ENCODE results near the gene GRK6.
"Not testable (repeated sequence)": the region's sequence is repeated elsewhere in the genome, so short reads cannot be mapped to it uniquely, and the experiment has no call there.

Gene GRK6

DNA sequence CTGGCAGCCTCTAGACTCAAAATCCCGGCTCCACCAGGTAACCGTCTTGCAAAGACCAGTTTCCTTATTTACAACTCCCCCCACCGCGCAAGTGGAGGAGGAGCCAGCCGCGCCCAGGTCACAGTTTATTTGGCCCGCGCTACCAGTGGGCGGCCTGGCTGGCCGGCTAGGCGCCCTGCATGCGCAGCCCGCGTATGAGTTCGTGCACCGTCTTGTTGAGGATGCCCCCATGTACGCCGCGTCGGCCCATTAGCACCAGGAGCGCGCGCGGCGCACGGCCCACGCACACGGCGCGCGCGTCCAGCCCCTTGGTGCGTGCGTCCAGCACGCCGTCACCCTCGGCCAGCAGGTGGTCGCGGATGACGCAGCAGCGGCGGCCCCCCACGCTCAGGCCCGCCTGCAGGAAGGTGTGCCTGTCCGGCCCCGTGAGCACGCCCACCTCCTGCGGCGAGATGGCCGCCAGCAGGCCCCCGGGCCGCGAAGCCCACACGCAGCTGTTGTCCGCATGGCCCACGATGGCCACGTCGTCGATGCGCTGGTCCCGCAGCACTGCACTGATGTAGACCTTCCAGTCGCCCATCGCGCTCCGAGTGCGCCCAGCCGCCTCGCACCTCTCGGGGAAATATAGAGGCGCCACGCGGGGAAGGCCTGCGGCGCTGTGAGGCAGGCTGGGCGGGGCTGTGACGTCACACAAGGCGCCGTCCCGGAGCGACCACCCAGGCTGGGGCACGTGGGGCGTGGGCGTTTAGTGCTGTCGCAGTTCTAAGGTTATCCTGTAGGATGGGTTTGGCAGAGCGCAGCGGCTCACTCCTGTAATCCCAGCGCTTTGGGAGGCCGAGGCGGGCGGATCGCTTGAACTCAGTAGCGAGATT is 26.2 kb upstream of the GRK6 start, which contains the start of gene PFN3:
PFN3 (minus strand) TSS at position 665 of the 872 bp plus-strand sequence; CDS start at position 580, 85 bp downstream.
- no peak for DNase-seq

DNA sequence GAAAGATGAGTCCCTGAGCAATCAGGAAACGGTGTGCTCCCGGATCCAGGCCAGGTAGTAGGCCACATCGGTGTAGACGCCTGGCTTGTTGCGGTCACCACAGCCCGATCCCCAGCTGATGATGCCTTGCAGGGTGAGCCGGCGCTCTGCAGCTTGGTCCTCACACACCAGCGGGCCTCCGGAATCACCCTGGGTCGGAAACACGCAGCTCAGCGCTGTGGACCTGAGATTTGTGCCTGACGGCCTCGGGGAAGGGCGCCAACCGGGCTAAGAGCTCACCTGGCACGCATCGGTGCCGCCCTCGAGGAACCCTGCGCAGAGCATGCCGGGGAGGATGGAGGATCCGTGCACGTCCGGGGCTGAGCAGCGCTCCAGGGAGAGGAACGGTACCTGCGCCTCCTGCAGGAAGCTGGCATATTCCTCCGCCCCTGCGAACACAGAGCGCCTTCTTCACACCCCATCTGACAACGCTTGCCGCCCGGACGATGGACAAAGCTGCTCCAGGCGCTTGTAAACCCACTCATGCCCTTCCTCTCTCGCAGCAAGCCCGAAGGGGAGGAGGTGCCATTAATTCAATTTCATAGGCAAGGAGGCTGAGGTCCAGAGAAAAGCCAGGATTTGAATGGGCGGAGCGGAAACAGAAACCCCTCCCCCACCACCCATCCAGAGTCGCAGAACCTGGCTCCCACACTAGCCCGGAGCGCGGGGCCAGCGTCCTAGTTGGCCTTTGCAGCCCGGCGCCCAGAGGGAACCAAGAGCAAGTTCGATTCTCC is 24.0 kb upstream of the GRK6 start:
- peak; percentile 80 to 90 (median 82) for DNase-seq

DNA sequence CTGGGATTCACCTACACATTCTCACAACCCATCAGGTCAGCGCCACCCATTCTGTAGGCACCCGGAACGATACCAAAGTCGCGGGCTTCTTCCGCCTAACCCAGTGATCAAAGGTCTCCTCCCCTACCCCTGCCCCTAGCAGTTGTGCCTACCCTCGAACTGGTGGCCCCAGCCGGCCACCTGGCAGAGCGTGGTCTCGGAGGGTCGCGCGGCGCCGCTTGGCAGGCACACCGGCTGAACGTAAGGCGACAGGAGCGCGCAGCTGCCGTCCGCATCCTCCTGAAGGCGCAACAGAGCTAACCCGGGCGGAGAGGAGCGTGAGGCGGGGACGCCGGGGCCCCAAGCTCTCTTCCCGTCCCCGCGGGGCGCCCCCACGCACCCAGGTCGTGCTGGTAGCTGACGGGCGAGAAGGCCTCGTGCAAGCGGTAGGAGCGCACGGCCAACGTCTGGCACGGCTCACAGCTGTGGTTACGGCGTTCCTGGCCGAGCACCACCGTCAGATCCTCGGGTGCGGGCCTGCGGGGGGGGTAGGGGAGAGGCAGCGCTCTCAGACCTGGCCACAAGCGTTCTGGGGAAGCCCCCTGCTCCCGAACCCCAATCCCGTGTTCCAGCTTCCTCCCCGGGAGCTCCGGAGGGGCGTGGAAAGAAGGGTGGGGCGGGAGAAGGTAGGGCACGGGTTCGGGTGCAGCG is 23.2 kb upstream of the GRK6 start:
- peak; percentile 29 to 68 (median 68) for DNase-seq

DNA sequence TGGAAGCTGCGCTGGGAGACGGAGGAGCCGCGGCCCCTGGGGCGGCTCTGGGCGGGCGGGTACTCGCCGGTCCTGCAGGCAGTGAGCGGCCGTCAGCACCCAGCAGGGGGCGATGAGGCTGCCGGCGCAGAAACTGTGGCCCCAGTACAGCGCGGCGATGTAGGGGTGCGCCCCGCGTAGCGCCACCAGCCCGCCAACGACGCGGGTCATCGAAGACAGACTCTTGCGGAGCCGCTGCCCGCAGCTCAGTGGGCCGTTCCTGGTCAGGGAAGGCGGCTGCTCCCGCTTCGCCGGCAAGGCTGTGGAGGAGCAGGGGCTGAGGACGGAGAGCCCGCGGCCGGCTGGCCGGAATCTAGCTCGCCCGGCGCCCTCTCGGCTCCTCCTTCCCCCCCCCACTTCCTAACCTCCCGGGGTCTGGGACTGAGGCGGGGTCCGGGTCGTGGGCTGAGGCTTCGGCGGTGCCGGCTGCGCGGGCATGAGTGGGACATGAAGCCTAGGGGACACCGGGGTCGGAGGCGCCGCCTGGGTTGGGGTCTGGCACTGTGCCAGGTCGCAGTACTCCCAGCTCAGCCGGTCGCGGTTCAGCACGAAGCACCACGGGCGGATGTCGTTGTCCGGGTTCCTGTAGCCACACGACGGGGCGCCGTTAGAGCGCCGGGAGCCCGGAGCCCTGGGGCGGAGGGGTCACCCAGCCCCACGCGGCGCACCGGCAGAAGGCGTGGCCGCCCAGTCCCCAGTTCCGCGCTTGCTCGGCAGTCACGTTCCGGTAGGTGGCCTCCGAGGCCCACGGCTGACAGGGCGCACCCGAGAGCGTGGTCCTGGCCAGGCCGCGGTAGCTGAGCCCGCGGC is 22.5 kb upstream of the GRK6 start:
- DNase-seq: peak; percentile 54 to 80 (median 76)

DNA sequence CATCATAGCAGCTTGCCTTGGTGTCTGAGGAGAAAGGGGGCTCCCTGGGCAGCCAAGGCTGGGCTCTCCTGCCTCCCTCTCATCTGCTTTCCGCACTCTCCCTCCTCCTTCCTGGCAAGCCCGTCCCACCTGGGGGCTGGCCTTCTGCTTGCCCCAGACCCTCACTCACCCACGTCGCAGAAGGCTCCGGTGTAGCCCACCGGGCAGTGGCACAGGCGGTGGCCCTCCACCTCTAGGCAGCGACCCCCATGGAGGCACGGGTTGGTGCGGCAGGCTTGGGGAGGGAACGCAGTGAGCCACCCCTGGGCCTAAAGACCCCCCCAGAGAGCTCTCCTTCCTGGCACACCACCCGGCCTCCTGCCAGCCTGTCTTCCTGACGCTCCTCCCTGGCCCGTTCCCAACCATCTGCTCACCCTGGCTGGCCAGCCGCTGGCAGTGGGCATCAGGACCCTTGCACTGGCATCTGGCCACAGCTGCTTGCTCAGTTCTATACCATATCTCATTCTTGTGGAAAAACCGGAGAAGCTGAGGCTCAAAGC is 21.8 kb upstream of the GRK6 start:
- peak in 1 of 3 experiments; percentile 28 for DNase-seq

DNA sequence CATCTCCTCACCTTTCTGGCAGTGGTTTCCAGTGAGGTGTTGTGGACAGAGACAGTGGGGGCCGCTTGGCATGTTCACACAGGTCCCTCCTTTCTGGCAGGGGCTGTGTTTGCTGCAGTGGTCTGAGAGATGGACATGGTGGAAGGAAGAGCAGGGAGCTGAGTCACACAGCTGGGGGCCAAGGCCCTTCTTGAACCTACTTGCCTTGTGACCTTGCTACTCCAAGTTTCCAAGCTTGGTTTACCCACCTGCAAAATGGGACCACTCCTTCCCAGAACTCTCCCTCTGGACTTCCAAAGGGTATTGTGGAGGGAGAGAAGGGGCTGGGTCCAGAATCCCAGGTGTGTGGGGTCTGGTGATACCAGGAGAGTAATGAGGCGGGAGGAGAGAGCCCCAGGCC is 21.2 kb upstream of the GRK6 start:
- no peak for DNase-seq

DNA sequence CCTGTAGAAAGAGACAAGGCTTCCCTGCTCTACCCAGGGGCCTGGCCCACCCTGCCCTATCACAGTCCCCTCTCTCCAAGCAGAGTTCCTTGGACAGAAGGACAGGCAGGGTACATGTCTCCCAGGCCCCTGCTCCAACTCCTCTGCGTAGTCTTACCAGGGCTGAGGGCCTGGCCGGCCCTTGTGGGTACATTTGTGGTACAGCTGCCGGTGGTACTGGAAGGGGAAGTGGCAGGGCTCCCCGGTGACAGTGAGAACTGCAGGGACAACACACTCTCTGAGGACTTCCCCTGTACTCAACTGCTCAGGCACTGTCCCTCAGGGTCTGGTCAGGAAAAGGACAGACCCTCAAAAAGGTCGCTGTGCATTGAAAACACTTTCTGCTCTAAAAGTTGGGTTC is 20.7 kb upstream of the GRK6 start:
- no peak for DNase-seq

DNA sequence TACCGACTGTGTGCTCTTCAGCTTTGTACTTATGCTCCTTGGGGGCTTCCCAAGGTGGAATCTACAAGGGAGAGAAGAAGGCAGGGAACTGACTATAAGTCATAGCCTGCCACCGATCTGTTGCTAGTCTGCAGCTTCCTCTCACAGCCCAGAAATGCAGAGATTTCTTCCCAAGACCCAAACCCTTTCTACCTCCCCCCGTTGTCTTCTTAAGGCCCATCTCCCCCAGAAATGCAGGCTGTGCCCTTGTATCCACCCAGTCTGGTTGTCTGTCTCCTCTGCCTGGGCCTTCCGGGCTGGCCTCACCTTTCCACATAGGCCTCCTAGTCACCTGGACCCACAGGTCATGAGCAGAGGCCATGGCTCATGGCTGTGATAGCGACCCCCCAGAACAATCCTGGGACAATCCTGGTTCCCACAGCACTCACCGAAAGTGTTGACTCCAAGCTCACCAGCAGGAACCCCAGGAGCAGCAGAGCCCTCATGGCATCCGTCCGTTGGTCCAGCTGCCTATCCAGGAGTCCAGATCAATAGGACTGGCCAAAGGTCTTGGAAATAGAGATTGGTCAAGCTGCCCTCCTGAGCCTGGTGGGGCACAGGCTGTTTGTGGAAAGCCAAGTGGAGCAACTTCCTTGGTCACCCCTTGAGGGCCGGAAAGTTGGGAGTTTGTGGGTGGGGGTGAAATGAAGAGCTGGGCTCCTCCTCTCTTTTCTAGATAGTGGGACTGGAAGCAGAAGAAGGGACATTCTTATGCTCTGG is 17.3 kb upstream of the GRK6 start, which contains the start of gene F12:
F12 (minus strand) TSS at position 522 of the 759 bp plus-strand sequence; CDS start at position 485, 37 bp downstream.
- no peak for DNase-seq

DNA sequence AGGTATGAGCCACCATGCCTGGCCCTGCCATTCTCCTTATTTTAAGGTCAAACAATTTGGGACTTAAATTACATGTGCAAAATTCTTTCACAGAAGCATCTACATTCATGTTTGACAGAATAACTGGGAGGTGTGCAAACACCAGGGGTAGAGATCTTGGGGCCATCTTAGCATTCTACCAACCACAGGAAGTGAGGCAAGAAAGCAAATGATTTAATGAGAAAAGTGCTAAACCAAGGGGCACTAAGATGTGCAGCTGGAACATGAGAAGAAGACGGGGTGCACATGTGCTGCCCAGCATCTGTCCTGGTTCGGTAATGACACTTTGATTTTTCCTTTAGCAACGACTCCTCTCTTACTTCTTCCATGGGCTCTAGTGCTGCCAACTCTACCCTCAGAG is 15.9 kb upstream of the GRK6 start:
- no peak for DNase-seq

DNA sequence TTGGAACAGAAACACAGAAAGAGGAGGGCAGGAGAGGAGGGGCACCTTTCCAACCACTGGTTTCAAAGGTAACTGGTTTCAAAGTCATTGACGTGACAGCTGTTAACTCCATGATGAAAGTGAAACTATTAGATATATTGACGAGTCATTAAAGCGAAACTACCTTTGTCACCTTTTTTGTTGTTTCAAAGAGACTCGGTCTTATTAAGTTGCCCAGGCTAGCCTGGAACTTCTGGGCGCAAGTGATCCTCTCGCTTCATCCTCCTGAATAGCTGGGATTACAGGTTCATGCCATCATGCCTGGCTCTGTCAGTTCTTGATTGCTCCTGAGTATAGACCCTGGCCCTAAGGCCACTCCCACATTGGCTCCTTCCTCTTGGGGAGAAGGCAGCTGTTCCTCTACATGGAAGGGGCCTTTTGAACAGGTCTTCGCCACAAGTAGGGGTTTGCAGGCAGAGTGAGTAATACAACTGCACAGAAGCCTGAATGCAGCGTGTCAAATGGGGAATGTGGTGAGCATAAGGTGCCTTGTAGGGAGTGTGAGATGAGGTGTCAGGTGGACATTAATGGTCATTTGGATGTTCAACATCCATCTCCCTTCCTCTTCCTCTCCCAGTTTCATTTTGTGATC is 13.8 kb upstream of the GRK6 start:
- no peak for DNase-seq

DNA sequence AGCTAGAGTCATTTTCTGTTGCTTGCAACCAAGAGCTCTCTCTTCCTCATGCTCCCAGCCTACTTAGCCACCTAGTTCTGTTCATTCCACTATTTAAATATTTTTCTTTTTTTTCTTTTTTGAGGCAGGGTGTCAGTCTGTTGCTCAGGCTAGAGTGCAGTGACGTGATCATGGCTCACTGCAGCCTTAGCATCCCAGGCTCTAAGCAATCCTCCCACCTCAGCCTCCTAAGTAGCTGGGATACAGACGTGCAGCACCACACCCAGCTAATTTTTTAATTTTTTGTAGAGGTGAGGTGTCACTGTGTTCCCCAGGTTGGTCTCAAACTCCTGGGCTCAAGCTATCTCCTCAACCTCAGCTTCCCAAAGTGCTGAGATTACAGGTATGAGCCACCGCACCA is 12.0 kb upstream of the GRK6 start:
- no peak for DNase-seq

DNA sequence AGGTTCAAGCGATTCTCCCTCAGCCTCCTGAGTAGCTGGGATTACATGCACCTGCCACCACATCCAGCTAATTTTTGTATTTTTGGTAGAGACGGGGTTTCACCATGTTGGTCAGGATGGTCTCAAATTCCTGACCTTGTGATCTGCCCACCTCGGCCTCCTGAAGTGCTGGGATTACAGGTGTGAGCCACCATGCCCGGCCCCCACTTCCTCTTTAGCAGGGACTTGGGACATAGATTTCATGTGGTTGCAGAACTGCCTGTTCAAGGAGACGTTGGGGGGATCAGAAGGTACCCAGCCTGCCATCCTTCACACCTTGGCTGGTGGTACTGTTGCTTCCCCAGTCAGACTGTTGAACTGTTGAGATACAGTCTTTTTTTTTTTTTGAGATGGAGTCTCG is 9.4 kb upstream of the GRK6 start:
- not testable (repeated sequence) for DNase-seq

DNA sequence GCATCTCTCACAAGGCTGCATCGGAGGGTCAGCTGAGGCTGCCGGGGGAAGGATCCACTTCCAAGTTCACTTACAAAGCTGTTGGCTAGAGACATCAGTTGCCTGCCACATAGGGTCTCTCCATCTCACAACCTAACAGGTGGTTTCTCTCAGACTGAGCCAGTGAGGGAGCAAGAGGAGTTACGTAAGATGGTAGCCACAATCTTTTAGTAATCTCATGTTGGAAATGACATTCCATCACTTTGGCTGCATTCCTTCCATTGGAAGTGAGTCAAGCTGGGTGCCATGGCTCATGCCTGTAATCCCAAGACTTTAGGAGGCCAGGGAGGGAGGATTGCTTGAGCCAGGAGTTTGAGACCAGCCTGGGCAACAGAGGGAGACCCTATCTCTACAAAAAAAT is 7.4 kb upstream of the GRK6 start:
- no peak for DNase-seq

DNA sequence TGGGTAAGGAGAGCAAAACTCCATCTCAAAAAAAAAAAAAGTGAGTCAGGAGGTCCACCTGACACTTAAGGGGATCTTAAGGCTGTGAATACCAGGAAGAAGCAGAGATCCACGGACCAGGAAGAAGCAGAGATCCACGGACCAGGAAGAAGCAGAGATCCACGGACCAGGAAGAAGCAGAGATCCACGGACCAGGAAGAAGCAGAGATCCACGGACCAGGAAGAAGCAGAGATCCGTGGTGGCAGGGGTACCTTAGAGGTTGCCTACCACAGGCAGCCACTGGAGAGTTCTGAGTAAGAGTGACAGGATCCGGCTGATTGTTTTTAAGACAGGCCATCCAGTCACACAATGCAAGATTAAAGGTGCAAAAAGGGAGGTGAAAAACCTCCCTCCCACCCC is 6.0 kb upstream of the GRK6 start:
- DNase-seq: not testable (repeated sequence)

DNA sequence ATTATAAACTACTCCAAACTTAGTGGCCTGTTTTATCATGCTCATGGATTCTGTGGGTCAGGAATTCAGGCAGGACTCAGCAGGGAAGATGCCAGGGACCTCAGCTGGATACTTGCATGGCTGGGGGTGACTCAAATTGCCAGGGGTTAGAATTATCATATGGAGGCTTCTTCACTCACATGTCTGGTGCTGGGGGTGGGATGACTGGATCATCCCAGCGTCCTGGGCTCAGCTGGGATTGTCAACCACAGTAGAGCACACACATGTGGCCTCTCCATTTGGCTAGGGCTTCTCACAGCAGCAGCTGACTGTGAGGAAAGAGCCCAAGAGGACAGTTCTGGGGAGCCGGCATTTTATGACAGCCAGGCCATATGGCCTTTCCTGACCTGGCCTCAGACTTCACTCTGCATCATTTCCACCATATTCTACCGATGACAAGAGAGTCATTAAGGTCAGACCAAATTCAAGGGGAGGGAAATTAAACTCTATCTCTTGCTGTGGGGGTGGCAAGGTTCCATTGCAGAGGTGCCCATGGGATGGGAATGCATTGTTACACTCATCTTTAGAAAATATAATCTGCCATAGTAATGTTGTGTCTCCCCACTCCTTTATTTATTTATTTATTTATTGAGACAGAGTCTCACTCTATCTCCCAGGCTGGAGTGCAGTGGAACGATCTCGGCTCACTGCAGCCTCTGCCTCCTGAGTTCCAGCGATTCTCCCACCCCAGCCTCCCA is 5.2 kb upstream of the GRK6 start:
- no peak for DNase-seq

DNA sequence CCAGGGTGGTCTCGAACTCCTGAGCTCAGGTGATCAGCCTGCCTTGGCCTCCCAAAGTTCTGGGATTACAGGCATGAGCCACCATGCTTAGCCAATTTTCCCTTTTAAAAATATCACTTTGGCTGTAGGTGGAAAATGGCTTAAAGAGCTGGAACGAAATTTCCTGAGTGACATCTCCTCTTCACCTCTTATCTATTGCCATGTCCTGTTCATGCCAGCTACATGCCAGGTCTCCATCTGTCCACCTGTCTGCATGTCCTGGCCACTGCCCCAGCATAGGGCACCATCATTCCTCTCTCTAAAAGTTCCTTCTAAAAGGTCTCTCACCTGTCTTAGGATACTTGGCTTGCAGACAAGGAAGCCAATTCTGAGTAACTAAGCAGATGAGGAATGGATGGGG is 2.8 kb upstream of the GRK6 start:
- no peak for DNase-seq

DNA sequence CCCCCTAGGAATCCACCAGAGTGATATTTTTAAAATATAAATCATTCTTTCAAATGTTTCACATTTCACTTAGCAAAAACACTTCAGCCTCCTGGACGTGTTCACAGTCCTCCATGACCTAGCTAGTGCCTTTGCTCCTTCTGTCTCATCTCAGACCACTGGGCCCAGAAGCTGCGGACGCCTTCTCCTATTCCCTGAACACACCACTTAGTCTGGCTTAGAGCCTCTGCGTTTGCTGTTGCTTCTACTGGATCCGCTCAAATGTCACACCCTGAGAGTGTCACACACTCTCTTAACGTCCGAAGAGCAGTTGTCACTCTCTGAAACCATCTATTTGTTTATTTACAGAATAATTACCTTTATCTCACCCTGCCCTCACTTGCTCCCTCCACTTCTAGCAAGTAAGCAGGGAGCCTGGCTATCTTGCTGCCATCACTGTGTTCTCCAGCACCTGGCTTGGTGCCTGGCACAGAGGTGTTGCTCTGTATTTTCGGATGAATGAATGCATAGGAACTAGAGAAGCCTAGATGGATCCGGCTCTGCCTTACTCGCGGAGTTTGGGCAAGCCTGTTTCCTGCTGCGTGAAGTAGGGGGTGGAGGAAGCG is 1.2 kb upstream of the GRK6 start:
- peak in 1 of 3 experiments; percentile 56 for DNase-seq

DNA sequence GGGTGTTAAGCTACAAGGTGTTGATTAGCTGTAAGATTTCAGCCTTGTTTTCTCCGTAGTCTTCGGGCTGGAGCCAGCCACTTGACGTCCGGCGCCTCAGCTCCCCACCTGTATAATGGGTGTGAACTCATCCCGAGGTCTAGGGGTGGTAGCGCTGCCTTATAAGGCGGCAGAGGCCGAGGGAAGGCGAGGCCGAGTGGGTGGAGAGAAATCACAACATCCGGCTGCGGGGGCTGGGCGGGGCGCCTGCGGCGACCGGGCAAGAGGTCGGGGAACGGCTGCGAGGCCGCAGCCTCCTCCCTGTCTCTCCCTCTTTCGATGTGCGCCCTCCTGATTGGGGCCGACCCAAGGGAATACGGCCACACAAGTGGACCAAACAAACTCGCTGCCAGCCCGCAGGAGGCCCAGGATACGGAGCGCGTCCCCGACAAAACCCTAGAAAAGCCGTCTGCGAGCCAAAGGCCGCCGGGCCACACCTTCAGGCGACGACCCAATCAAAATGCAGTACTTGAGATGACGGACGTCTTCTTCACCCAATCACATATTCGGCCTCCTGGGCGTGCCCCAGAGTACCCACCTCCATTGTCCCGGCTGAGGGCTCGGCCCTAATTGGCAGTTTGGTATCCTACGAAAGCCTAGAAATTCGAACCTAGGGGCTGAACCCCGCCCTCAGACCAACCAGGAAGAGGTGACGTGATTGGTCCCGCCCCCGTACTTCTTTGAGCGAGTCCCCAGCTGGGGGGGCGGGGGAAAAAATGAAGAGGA is 493 bp upstream of the GRK6 start:
- DNase-seq: peak; percentile 98 to 100 (median 100)
